HS-5 (cell line): ENCODE measurements around the gene ASCL2.

ENCODE experiments used
- DNase-seq: peaks from one replicate; pipeline ENCODE4 v3.0.0-alpha.2; 2012; ENCODE audit warnings: low read depth

ASCL2 gene

GRCh38 chr11:2233693-2234455, 36.5 kb downstream of the ASCL2 start:
- DNase-seq: no peak

GRCh38 chr11:2229713-2230297, 40.6 kb downstream of the ASCL2 start:
- DNase-seq: no peak

- DNase-seq: no peak
These were observed 46.1 kb downstream of the ASCL2 start for GRCh38 chr11:2224254-2224653.

DNA sequence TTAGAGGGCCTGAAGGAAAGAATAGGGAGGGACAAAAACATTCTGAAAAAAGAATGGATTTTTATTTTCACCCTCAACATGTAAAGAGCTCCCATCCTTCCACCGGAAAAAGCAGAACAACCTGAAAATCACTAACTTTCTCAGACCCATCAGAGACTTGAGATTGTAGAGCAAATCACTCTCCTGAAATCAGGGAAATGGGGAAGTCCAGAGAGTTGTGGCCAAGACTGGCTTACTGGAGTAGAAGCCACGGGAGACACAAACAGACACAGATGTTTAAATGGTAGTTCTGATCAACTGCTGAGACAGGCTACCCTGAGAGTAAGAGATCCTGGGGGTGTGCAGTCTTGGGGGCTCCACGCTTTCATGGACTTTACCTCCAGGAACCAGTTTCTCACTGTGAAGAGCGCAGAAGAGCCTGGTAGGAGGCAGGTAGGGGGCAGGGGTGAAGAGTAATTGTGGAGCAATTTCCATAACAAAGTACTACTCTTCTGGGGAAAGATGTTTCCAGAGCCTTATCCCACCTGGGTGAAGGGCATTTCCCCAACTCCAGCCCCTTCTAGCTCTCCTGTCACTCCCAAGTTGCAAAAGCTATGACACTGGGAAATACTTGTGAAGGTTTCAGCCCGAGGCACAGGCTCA, 47.1 kb downstream of the ASCL2 start:
- no peak for DNase-seq

GRCh38 chr11:2222451-2222850, 47.9 kb downstream of the ASCL2 start:
- no peak for DNase-seq

- no peak for DNase-seq
These were observed 48.8 kb downstream of the ASCL2 start for GRCh38 chr11:2221591-2221990.

DNA sequence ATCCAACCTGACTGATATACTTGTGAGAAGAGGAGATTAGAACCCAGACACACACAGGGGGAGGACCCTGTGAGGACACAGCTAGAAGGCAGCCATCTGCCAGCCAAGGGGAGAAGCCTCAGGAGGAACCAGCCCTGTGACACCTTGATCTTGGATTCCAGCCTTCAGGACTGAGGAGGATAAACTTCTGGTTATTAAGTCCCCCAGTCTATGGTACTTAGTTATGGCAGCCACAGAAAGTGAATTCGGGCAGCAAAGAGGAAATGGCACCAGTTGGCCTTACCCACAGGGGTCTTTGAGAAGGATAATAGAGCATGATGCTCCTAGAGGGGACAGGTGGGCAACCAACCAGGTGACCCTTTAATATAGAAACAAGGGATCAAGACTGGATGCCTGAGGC, 49.4 kb downstream of the ASCL2 start:
- no peak for DNase-seq

DNA sequence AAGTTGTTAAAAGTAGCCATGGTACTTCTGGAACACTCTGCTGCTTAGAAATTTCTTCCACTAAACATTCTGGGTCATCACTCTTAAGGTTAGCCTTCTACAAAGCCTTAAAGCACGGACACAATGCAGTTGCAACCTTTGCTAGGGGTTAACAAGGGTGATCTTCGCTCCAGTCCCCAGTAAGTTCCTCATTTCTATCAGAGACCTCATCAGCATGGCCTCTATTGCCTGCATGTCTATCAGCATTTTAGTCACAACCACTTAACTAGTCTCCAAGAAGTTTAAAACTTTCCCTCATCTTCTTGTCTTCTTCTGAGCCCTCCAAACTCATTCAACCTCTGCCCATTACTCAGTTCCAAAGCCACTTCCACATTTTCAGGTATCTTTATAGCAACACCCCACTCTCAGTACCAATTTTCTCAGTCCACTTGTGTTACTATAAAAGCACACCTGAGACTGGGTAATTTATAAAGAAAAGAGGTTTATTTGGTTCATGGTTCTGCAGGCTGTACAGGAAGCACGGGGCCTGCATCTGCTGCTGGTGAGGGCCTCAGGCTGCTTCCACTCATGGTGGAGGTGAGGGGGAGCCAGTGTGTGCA, 50.1 kb downstream of the ASCL2 start:
- no peak for DNase-seq

- DNase-seq: no peak
These were observed 50.9 kb downstream of the ASCL2 start for GRCh38 chr11:2219318-2220017.
